GM19025 (cell line): ENCODE measurements around the gene FMN1.

Experiments
- ATAC-seq: cut with Tn5 transposase; IDR thresholded peaks from one replicate; pipeline ENCODE4 v1.9.1; 2021; ENCODE audit warnings: mild to moderate bottlenecking, low read depth, moderate library complexity; ENCODE audit not compliant: unreplicated experiment

The FMN1 gene

GRCh38 chr15:32991619-32992111 lies 202.8 kb downstream of the FMN1 start:
- ATAC-seq, result no peak

GRCh38 chr15:32990071-32990470 lies 204.4 kb downstream of the FMN1 start:
- ATAC-seq, result no peak

DNA sequence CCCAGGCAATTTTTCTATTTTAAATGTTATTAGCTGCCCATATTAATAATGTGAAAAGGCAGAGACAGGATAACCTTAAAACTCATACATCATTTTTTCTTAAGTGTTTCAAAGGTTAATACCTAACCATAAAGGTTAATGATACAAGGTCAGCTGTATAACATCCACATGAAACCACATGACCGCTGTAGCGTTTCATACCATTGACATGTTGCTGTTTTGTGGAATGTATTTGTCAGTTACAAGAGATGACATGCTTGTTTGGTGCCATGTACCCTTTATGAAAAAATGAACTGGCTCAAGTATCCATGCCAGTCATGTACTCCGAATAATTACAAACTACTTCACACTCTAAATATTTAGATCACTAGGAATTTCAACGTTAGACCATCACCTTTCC lies 207.4 kb downstream of the FMN1 start:
- no peak for ATAC-seq

DNA sequence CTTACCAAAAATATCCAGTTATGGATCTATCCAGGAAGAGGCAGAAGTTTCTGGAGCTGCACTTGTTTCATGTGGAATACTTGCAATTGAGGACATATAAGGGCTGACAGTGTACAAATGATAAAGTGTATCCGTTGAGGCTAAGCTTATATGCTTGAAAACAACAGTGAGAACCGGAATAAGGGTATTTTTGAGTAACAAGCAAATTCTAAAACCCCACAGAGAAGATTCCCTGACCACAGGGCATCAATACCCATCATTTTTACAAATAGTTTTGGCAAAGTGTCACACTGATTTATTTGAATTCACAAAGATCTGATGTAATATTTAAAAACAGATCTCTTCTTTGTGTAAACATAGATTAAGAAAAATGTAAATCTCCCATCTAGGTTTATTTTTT lies 208.4 kb downstream of the FMN1 start:
- ATAC-seq, result no peak

DNA sequence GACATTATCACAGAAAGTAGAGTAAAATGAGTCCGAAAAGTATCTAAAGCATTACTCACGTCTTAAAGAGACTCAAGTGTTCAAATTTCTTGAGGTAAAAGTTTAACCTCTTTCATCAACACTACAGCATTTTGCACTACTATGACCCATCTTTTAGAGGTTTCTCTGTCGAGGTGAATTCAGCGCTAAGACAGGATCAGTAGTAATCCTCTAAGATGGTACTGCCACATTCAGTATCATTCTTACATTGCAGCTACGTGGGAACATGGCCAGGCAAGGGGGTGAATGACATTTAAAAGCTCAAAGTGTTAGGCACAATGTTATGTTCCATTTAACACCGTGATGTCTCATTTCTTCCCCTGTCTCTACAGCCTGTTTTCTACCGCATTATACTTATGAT lies 210.8 kb downstream of the FMN1 start:
- ATAC-seq, result no peak

- no peak for ATAC-seq
These were observed 212.5 kb downstream of the FMN1 start for GRCh38 chr15:32982001-32982400.

GRCh38 chr15:32981536-32981935 lies 213.0 kb downstream of the FMN1 start:
- no peak for ATAC-seq

DNA sequence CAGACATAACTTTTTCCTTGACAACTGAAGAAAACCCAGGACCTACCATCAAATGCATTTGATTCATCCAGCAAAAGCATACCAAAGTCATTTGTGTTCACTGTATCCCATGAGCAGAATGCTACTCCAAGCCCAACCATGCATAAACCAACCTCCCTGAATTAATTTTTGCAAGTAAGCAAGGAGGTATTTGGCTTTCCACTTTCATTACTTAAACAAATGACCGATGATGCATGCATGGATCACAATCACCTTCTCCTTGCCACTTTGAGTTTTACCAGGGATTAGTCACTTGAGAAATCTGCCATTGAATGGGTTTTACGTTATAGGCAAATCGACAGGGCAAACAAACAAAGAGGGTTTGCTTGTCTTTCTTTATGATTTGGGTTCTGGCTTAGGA lies 214.8 kb downstream of the FMN1 start:
- no peak for ATAC-seq

- no peak for ATAC-seq
These were observed 217.0 kb downstream of the FMN1 start for GRCh38 chr15:32977506-32977905.

DNA sequence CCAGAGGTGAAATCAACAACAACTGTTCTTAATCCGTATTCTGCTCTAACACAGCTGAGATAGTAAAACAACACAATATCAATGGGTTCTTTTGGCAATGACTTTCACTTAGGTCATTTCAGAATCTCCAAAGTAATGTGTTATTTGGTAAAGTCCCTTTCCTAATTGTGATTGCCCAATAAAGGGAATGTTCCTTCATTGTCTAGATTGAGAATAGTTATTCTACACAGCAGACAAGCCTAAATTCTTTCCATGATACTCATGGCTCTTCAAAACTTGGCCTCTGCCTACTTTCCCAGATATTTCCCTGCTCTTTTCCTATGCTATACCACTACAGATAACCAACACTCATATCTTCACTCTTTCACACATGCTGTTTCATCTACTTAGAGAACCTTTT lies 219.8 kb downstream of the FMN1 start:
- ATAC-seq, result no peak

DNA sequence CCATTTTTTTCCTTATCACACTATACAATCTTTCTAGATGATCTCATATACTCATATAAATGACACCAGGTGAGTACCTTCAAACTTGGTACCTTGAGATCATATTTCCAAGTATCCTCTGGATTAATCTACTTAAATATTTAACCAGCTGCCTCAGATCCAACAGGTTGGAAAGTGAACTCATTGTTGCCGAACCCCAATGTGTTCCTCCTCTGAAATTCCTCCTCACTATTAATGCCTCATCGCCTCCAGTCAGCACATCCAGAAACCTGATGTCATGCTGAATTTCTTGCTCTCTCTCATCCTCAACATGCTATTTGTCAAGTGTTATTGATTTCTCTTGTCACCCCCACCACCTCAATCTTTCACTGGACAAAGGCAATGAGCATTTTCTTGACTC lies 221.8 kb downstream of the FMN1 start:
- no peak for ATAC-seq

GRCh38 chr15:32970847-32971246 lies 223.7 kb downstream of the FMN1 start:
- no peak for ATAC-seq

DNA sequence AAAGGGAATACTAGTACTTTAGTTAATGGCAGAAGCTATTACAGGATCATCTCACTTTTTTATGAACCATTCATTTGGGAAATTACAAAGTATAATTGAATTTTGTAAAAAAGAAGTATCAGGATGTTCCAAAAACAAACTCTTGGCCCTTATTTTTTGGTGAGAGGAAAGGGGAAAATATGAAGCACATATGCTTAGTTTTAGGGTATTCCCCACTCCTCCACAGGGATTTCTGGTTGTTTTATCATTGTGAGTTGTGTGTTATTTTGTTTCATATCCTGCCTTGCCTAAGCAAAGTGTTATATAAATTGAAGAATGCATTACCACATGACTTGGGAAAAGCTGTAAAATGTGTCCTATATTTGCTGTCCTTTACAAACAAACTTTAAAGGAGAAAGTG lies 227.0 kb downstream of the FMN1 start:
- no peak for ATAC-seq

DNA sequence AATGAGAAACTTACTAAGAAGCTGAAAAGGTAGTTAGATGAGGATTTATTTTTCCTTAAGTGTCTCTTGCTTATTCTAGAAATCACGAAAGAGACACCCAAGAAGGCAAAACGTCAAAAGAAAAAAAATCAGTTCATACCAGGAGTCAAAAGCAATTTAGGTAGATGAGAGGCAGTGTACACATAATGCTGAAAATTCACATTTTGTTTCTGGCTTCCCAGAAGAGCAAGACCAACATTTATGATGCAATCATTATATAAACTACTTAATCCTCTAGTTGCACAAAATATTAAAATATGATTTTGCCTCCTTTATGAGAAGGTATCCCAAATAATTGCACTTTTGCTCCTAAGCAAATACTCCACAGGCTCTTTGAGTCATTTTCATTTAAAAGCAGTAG lies 228.0 kb downstream of the FMN1 start:
- ATAC-seq, result no peak

DNA sequence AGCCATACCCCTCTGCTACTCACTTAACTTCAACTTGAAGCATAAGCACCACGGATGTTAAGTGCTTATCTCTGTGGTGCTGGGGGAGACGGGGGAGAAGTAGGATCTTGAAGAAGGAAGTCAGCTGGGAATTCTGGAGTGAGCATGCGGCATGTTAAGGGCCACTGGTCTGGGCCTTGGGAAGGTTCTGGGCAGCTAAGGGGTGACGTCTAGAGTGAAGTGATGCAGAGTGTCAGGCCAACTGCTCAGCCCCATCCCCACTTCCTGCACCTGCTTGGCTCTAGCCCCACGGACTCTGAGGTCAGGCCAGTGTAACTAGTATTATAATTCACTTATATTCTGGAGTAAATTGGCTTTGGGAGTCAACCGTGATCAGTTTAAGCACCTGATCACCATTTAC lies 228.6 kb downstream of the FMN1 start:
- no peak for ATAC-seq

GRCh38 chr15:32959077-32959476 lies 235.4 kb downstream of the FMN1 start:
- no peak for ATAC-seq

GRCh38 chr15:32957219-32957618 lies 237.3 kb downstream of the FMN1 start:
- ATAC-seq, result no peak

GRCh38 chr15:32956711-32957110 lies 237.8 kb downstream of the FMN1 start:
- ATAC-seq, result no peak

GRCh38 chr15:32956006-32956405 lies 238.5 kb downstream of the FMN1 start:
- no peak for ATAC-seq

DNA sequence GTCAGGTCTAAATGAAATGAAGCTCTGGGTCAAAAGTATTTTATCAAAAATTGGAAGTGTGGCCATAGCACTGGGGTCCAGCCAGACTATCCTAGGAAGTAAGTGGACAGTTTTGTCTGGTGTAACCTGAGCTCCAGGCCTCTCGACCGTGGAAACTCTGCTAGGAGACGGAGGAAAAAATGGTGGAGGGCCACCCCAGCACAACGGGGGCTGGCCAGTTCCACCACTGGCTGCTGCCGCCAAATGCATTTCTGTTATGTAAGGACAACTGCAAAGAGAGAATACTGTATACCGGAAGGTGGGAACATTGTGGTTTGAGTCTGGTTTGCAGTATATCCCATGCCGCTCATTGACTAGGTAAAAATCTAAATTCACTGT lies 241.0 kb downstream of the FMN1 start:
- ATAC-seq, result no peak

DNA sequence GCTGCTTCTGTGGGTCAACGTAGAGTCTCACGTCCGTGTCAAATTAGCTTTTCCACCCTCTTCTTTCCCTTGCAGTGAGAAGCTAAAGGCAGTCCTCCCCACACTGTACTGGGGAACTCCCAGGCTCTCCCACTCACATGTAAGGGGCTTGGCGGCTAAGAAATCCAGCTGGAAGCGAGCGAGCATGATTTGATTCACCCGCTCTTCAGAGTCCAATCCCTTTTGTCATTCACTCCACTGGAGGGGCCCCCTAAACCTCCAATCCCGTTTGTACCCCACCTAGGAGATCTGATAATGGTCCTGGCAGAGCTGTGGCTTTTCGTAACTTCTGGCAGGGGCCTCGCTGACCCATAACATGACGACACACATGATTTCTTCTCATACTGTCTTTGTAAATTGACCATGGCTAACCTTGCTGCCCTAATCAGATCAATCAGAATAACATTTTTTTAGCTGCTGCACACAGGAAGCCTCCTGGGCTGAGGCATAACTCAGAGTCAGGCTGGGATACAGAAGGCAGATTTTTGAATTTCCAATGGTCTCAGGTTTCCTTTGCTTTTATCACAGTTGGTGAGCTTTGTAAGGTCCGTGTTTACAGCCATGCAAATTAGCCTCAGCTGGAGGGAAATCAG lies 241.5 kb downstream of the FMN1 start:
- no peak for ATAC-seq

GRCh38 chr15:32951736-32952464 lies 242.6 kb downstream of the FMN1 start:
- no peak for ATAC-seq
